ENCODE results near the gene SSTR5.

DNA sequence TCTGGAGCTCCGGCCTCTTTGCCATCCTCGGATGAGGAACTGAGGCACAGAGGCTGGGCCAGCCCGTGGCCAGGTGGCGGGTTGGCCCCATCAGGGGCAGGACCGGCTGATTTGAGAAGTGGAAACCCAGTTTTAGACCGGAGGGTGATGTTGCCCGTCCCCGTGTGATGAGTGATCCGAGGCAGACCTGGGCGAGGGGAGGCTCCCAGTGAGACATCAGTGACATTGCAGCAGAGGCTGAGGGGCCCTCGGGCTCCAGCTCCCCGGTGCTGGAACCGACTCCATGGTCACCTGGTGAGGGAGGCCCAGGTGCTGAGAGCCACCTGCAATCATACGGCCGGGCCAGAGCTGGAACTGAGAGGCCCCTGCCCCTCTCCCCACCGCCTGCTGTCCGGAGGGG lies 53.5 kb downstream of the SSTR5 start:
- TF ChIP-seq, protein P1, sequence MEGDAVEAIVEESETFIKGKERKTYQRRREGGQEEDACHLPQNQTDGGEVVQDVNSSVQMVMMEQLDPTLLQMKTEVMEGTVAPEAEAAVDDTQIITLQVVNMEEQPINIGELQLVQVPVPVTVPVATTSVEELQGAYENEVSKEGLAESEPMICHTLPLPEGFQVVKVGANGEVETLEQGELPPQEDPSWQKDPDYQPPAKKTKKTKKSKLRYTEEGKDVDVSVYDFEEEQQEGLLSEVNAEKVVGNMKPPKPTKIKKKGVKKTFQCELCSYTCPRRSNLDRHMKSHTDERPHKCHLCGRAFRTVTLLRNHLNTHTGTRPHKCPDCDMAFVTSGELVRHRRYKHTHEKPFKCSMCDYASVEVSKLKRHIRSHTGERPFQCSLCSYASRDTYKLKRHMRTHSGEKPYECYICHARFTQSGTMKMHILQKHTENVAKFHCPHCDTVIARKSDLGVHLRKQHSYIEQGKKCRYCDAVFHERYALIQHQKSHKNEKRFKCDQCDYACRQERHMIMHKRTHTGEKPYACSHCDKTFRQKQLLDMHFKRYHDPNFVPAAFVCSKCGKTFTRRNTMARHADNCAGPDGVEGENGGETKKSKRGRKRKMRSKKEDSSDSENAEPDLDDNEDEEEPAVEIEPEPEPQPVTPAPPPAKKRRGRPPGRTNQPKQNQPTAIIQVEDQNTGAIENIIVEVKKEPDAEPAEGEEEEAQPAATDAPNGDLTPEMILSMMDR (IDR thresholded peaks at IDR 0.05): no peak
- no peak for TF ChIP-seq POLR2A (IDR thresholded peaks at IDR 0.05)
